H9 (cell line): ENCODE results near the gene VENTX. TPM values are rescaled to one million over a fixed set of nuclear protein-coding genes. Genes with fewer than 3 reads are reported as not detected.
A peak's percentile ranks its signal among the peaks of the same experiment; 100 is the strongest.

Source experiments
- DNase-seq: peaks from one replicate; pipeline ENCODE4 v3.0.0-alpha.2; 2017
- H2AFZ ChIP-seq: one replicate; pipeline ENCODE4 v1.6.1; 2013; ENCODE audit warnings: mild to moderate bottlenecking, low read length, control low read depth, moderate library complexity
- H2AK5ac ChIP-seq: 2 replicates; pipeline ENCODE4 v1.6.1; 2013; ENCODE audit warnings: low read length, control low read depth, mixed read lengths; ENCODE audit not compliant: insufficient read length
- H2BK120ac ChIP-seq: one replicate; pipeline ENCODE4 v1.6.1; 2013; ENCODE audit warnings: low read depth, mild to moderate bottlenecking, low read length, control low read depth, inconsistent platforms; ENCODE audit not compliant: poor library complexity, severe bottlenecking
- H2BK12ac ChIP-seq: 2 replicates; pipeline ENCODE4 v1.6.1; 2013; ENCODE audit warnings: low read length, control low read depth, mixed read lengths, low read depth; ENCODE audit not compliant: insufficient read length
- H2BK15ac ChIP-seq: 2 replicates; pipeline ENCODE4 v1.6.1; 2013; ENCODE audit warnings: low read depth, low read length, control low read depth
- H2BK20ac ChIP-seq: one replicate; pipeline ENCODE4 v1.6.1; 2013; ENCODE audit warnings: low read depth, mild to moderate bottlenecking, low read length, control low read depth, inconsistent platforms; ENCODE audit not compliant: poor library complexity, severe bottlenecking
- H2BK5ac ChIP-seq: 2 replicates; pipeline ENCODE4 v1.6.1; 2013; ENCODE audit warnings: low read length, control low read depth, mixed read lengths; ENCODE audit not compliant: insufficient read length
- H3K14ac ChIP-seq: 2 replicates; pipeline ENCODE4 v1.6.1; 2013; ENCODE audit warnings: low read length, control low read depth; ENCODE audit not compliant: insufficient read depth
- H3K18ac ChIP-seq: 2 replicates; pipeline ENCODE4 v1.6.1; 2013; ENCODE audit warnings: low read depth, mild to moderate bottlenecking, mixed read lengths, low read length, control low read depth; ENCODE audit not compliant: insufficient read length
- H3K23ac ChIP-seq: 2 replicates; pipeline ENCODE4 v1.6.1; 2013; ENCODE audit warnings: low read length, control low read depth, mixed read lengths, low read depth; ENCODE audit not compliant: insufficient read length
- H3K23me2 ChIP-seq: 2 replicates; pipeline ENCODE4 v1.6.1; 2013; ENCODE audit warnings: low read depth, mild to moderate bottlenecking, mixed read lengths, low read length, control low read depth; ENCODE audit not compliant: insufficient read length, poor library complexity, severe bottlenecking
- H3K27ac ChIP-seq: 2 replicates; pipeline ENCODE4 v1.5.1; 2013; ENCODE audit warnings: low read length, control low read depth, mixed read lengths, low read depth; ENCODE audit not compliant: insufficient read length
- H3K27me3 ChIP-seq: 2 replicates; pipeline ENCODE4 v1.6.1; 2013; ENCODE audit warnings: low read length, control low read depth, inconsistent platforms; ENCODE audit not compliant: insufficient read depth
- H3K4ac ChIP-seq: 2 replicates; pipeline ENCODE4 v1.6.1; 2013; ENCODE audit warnings: low read depth, mild to moderate bottlenecking, control low read depth, inconsistent platforms, low read length, moderate library complexity
- H3K4me1 ChIP-seq: 2 replicates; pipeline ENCODE4 v1.6.1; 2013; ENCODE audit warnings: low read length, control low read depth, inconsistent platforms; ENCODE audit not compliant: insufficient read depth
- H3K4me2 ChIP-seq: 2 replicates; pipeline ENCODE4 v1.6.1; 2013; ENCODE audit warnings: low read length, control low read depth, mixed read lengths; ENCODE audit not compliant: insufficient read length, insufficient read depth
- H3K56ac ChIP-seq: 2 replicates; pipeline ENCODE4 v1.6.1; 2013; ENCODE audit warnings: low read depth, mild to moderate bottlenecking, mixed read lengths, low read length, control low read depth; ENCODE audit not compliant: insufficient read length
- H3K79me1 ChIP-seq: 2 replicates; pipeline ENCODE4 v1.6.1; 2013; ENCODE audit warnings: low read depth, mild to moderate bottlenecking, moderate library complexity, low read length, control low read depth, inconsistent platforms; ENCODE audit not compliant: insufficient read depth, poor library complexity, severe bottlenecking
- H3K79me2 ChIP-seq: 2 replicates; pipeline ENCODE4 v1.6.1; 2013; ENCODE audit warnings: low read length, control low read depth, inconsistent platforms; ENCODE audit not compliant: insufficient read depth
- H3K9ac ChIP-seq: 2 replicates; pipeline ENCODE4 v1.6.1; 2013; ENCODE audit warnings: low read length, control low read depth, mixed read lengths; ENCODE audit not compliant: insufficient read length; ENCODE audit errors: extremely low read depth
- H3K9me3 ChIP-seq: one replicate; pipeline ENCODE4 v1.6.1; 2013; ENCODE audit warnings: low read depth, low read length, inconsistent platforms; ENCODE audit not compliant: control insufficient read depth
- H3T11ph ChIP-seq: one replicate; pipeline ENCODE4 v1.6.1; 2013; ENCODE audit warnings: mild to moderate bottlenecking, low read length, control low read depth, inconsistent platforms
- H4K20me1 ChIP-seq: one replicate; pipeline ENCODE4 v1.6.1; 2013; ENCODE audit not compliant: control insufficient read depth, insufficient read length, insufficient read depth
- H4K5ac ChIP-seq: 2 replicates; pipeline ENCODE4 v1.6.1; 2013; ENCODE audit warnings: low read depth, mild to moderate bottlenecking, mixed read lengths, low read length, control low read depth; ENCODE audit not compliant: insufficient read length
- H4K8ac ChIP-seq: replicated peaks from 2 replicates; pipeline ENCODE4 v1.6.1; 2013; ENCODE audit warnings: low read length, control low read depth, mixed read lengths, low read depth; ENCODE audit not compliant: insufficient read length
- H4K91ac ChIP-seq: 2 replicates; pipeline ENCODE4 v1.6.1; 2013; ENCODE audit warnings: low read depth, mild to moderate bottlenecking, moderate library complexity, mixed read lengths, low read length, control low read depth; ENCODE audit not compliant: insufficient read length
- H3K27ac Mint-ChIP-seq, 3 experiments: 2 replicates in 2 of 3; 3 replicates in 1 of 3; pipeline ENCODE4 v1.8.0; 2020 to 2021; ENCODE audit warnings: mixed read lengths in 3 of 3, mild to moderate bottlenecking in 1 of 3, moderate library complexity in 1 of 3
- H3K27me3 Mint-ChIP-seq: 2 replicates; pipeline ENCODE4 v1.8.0; 2021; ENCODE audit warnings: low read depth, mild to moderate bottlenecking, moderate library complexity, mixed read lengths
- H3K36me3 Mint-ChIP-seq, 3 experiments: 2 replicates in 2 of 3; 3 replicates in 1 of 3; pipeline ENCODE4 v1.8.0; 2020 to 2021; ENCODE audit warnings: low read depth in 3 of 3, mixed read lengths in 3 of 3; ENCODE audit not compliant: insufficient read depth in 1 of 3
- H3K4me1 Mint-ChIP-seq, 2 experiments: 2 replicates each; pipeline ENCODE4 v1.8.0; 2020; ENCODE audit warnings: mixed read lengths in 2 of 2
- H3K4me3 Mint-ChIP-seq, 2 experiments: 2 replicates in 1 of 2; 3 replicates in 1 of 2; pipeline ENCODE4 v1.8.0; 2020 to 2021; ENCODE audit warnings: mild to moderate bottlenecking in 2 of 2, mixed read lengths in 2 of 2, moderate library complexity in 1 of 2
- H3K9me3 Mint-ChIP-seq, 2 experiments: 2 replicates in 1 of 2; 3 replicates in 1 of 2; pipeline ENCODE4 v1.8.0; 2020; ENCODE audit warnings: mild to moderate bottlenecking in 2 of 2, mixed read lengths in 2 of 2, moderate library complexity in 1 of 2
- CTCF ChIP-seq: fragments of 200-600 bp; sonication (generic); conservative IDR thresholded peaks from 3 replicates; pipeline ENCODE4 v1.8.0; 2021; ENCODE audit warnings: antibody characterized with exemption, mild to moderate bottlenecking
- WGBS: extraction: QIAGEN DNeasy Blood & Tissue Kit; methylation state at CpG from one replicate; pipeline ENCODE4 v1.1.7; 2013; ENCODE audit warnings: missing lambda C conversion rate, low lambda C conversion rate, mixed read lengths; ENCODE audit not compliant: insufficient read length; ENCODE audit errors: extremely low coverage; 5-methylcytosine and 5-hydroxymethylcytosine counted together
- total RNA-seq: library from RNA; stranded (reverse); gene quantifications from 2 replicates; pipeline ENCODE4 v1.2.1, GENCODE V29; 2021

The VENTX gene
- total RNA-seq, 1 experiment from 2014 or later, result 10.9 TPM

GRCh38 chr10:133253361-133253955, 15.8 kb downstream of the VENTX start:
- Mint-ChIP-seq H3K36me3 (no peaks in the 10 kb centered on the region), H3K4me3 (no peak overlapping the region), H3K27ac (peak overlapping the region in 1 of 3 experiments; percentile 40; a peak in 1 of 7 replicates), H3K9me3 (no peaks in the 10 kb centered on the region; a peak in 2 of 5 replicates), H3K27me3 (peaks cover 6% of the 10 kb centered on the region), H3K4me1 (peaks cover 8 to 21% of the 10 kb centered on the region in 2 experiments)
- Histone ChIP-seq H3K27me3 (no peaks in the 10 kb centered on the region), H3K79me2 (no peaks in the 10 kb centered on the region), H3K4me2 (no peak overlapping the region), H3T11ph (no peak overlapping the region), H2AFZ (no peak overlapping the region), H3K23ac (no peak overlapping the region), H3K9ac (no peak overlapping the region), H3K23me2 (no peaks in the 10 kb centered on the region), H3K9me3 (no peaks in the 10 kb centered on the region), H2BK120ac (no peak overlapping the region), H2AK5ac (no peak overlapping the region), H3K18ac (no peak overlapping the region), H2BK15ac (no peak overlapping the region), H2BK20ac (no peak overlapping the region), H3K14ac (no peak overlapping the region), H3K79me1 (no peaks in the 10 kb centered on the region), H4K20me1 (no peaks in the 10 kb centered on the region), H3K27ac (no peak overlapping the region), H3K4ac (no peak overlapping the region), H4K8ac (no peak overlapping the region), H2BK5ac (no peak overlapping the region), H3K56ac (no peak overlapping the region), H3K4me1 (no peaks in the 10 kb centered on the region), H4K91ac (no peak overlapping the region), H2BK12ac (no peak overlapping the region), H4K5ac (no peak overlapping the region)
- no CpG with 5 or more reads among the region's 22 CpGs for WGBS
- DNase-seq, result no peak
- TF ChIP-seq CTCF, result no peak
